OCI-LY7 (cell line): ENCODE data around the gene AMIGO2.
"Not testable (repeated sequence)": the region's sequence is repeated elsewhere in the genome, so short reads cannot be mapped to it uniquely, and the experiment has no call there.

Source experiments
- CTCF ChIP-seq: fragments of 200-600 bp; sonication (generic); conservative IDR thresholded peaks from 2 replicates; pipeline ENCODE4 v1.5.1; 2014; ENCODE audit warnings: mild to moderate bottlenecking, antibody characterized with exemption, low read length, moderate library complexity, mixed read lengths
- EZH2phosphoT487 ChIP-seq: fragments of 200-600 bp; sonication (generic); IDR thresholded peaks from 2 replicates; pipeline ENCODE4 v1.6.1; 2018; ENCODE audit warnings: low read depth, borderline replicate concordance, mild to moderate bottlenecking, mixed run types, antibody characterized with exemption, low read length, moderate library complexity, mixed read lengths

- TF ChIP-seq CTCF, EZH2phosphoT487: not testable (repeated sequence)
Observed at GRCh38 chr12:47058640-47059039, 21.1 kb downstream of the AMIGO2 start.
